Cardiac fibroblast (primary cell): Measurements from ENCODE around the gene IMMT.

Experiments used
- DNase-seq, 2 donors: peaks; one replicate each; pipeline versions ENCODE4 v3.0.0 to v3.0.0-alpha.2; 2010; ENCODE audit warnings: low read depth in 2 of 2
- H3K4me3 ChIP-seq, 2 donors: replicated peaks in 1 of 2; 1 replicate in 1 of 2; 2 replicates in 1 of 2; pipeline ENCODE4 v1.5.1; 2011; ENCODE audit warnings: low read depth in 2 of 2, low read length in 2 of 2, mild to moderate bottlenecking in 2 of 2, moderate library complexity in 1 of 2
- CTCF ChIP-seq: IDR thresholded peaks from one replicate; pipeline ENCODE4 v1.5.1; 2011; ENCODE audit warnings: low read depth, mild to moderate bottlenecking, low read length, inconsistent platforms

Gene IMMT

DNA sequence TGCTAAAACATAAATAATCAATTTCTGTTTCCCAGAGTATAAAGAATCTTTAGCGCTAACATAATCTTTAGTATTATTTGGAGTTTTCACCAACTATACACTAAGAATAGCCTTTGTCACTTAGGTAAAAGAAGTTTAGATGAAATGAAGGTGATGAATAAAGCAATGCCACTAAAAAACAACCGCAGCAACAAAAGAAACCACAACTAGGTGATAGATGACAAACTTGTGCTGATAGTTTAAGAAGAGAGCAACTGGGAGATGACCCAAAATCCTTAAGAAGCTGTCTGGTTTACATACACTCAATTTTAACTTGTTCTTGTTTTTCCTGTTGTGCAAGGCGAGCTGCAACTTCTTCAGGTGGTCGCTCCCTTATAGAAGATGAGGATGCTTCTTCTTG lies 24.8 kb downstream of the IMMT start:
- DNase-seq: no peak
- no peak for TF ChIP-seq CTCF
- no peak overlapping the region for H3K4me3 ChIP-seq

- TF ChIP-seq CTCF: no peak
- H3K4me3 ChIP-seq: no peak overlapping the region
- DNase-seq: no peak
These were observed 34.9 kb downstream of the IMMT start for GRCh38 chr2:86160156-86160952.

DNA sequence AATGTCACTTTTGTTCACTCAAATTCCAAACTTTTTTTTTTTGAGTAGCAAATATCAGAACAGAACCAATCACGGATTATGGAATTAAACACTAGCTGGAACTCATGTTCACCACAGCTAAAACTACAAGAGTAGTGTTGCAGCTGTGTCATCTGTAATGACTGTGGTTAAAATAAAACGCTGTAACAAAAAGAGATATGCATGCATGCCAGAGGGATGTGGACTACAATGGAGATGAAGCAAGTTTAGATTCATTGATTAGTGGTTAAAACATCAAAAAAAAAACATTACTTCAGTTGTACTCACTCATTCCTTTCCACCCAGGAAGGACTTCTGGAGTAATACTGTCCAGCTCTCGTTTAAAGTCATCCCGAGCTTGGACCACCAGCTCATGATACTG lies 37.0 kb downstream of the IMMT start:
- H3K4me3 ChIP-seq: no peak overlapping the region
- TF ChIP-seq CTCF: no peak

DNA sequence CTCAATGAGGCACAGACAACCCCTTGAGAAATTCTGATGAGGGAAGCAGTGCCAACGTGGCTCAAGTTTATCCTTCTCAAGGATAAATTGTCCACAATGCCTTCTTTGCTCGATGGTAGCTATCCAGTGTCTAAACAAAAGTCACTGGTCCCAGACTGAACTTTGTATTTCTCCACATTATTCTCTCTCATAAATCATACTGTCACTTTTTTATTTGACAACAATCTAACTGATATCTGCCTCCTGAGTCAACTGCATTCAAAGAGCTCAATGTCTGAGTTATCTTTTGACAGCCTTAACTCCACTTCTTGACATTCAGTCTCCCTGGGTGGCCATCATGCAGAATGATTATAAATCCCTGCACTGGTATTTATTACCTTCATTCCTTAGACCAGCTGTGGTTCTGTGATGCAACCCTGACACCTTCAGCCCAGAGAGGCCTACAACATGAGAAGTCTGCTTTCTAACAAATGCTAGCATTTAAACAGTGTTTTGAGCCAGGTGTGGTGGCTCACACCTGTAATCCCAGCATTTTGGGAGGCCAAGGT lies 38.2 kb downstream of the IMMT start:
- no peak overlapping the region for H3K4me3 ChIP-seq
- no peak for DNase-seq
- TF ChIP-seq CTCF: no peak

More for the DNA sequence above, 37.0 kb downstream of the IMMT start:
- no peak for DNase-seq

DNA sequence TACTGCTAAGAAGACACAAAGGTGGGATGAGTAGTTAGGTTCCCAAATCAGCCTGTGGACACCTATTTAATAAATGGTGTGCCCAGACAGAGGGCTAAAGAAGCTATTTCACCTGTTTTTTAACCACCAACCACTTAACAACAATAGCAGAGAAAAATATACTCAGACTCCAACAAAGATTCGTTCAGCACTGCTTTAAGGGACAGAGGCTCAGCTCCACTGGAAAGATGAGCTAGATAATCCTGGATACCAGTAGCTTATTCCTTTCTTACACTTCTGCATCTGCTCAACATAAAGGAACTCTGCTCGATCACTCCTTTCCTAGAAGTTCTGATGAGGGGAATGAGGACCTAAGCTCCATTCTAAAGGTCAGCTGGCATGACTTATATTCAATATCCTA lies 44.8 kb downstream of the IMMT start:
- no peak for DNase-seq
- H3K4me3 ChIP-seq: no peak overlapping the region
- no peak for TF ChIP-seq CTCF

GRCh38 chr2:86147793-86148192 lies 47.5 kb downstream of the IMMT start:
- no peak for DNase-seq
- no peak for TF ChIP-seq CTCF
- H3K4me3 ChIP-seq: no peak overlapping the region
